Endothelial cell of umbilical vein (primary cell): ENCODE results near the gene MB21D2.

Experiments
- EZH2 ChIP-seq: IDR thresholded peaks from 2 replicates; pipeline ENCODE4 v1.6.1; 2012; ENCODE audit warnings: borderline replicate concordance, low read depth, mild to moderate bottlenecking, moderate library complexity, low read length, inconsistent platforms; ENCODE audit not compliant: severe bottlenecking
- POLR2A ChIP-seq: IDR thresholded peaks from 2 replicates; pipeline ENCODE4 v1.6.1; 2012; ENCODE audit warnings: low read depth, mild to moderate bottlenecking, control low read depth, low read length
- TF ChIP-seq, protein P1 (sequence below), 2 donors: IDR thresholded peaks; 1 replicate in 1 of 2; 2 replicates in 1 of 2; pipeline ENCODE4 v1.5.1; 2011; ENCODE audit warnings: low read length in 2 of 2, mild to moderate bottlenecking in 2 of 2, moderate library complexity in 2 of 2, control low read depth in 1 of 2, inconsistent platforms in 1 of 2, low read depth in 1 of 2; ENCODE audit not compliant: insufficient read depth in 1 of 2; ENCODE audit errors: extremely low read depth in 1 of 2

DNA sequence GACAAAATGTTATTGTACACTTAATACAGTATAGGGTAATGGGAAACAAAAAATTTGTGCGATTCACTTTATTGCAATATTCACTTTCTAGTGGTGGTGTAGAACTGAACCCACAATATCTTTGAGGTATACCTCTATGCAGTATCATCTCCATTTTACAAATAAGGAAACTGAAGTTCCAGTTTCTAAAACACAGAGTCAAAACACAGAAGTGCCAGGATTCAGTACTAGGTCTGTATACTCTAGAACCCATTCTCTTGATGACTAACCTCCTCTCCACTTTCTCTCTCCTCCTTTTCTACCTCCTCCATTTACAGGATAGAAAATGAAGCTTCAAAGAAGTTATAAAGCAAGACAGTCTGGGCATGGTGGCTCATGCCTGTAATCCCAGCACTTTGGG lies 62.2 kb downstream of the MB21D2 start:
- TF ChIP-seq EZH2 (no peak), POLR2A (no peak)
- TF ChIP-seq, protein P1, sequence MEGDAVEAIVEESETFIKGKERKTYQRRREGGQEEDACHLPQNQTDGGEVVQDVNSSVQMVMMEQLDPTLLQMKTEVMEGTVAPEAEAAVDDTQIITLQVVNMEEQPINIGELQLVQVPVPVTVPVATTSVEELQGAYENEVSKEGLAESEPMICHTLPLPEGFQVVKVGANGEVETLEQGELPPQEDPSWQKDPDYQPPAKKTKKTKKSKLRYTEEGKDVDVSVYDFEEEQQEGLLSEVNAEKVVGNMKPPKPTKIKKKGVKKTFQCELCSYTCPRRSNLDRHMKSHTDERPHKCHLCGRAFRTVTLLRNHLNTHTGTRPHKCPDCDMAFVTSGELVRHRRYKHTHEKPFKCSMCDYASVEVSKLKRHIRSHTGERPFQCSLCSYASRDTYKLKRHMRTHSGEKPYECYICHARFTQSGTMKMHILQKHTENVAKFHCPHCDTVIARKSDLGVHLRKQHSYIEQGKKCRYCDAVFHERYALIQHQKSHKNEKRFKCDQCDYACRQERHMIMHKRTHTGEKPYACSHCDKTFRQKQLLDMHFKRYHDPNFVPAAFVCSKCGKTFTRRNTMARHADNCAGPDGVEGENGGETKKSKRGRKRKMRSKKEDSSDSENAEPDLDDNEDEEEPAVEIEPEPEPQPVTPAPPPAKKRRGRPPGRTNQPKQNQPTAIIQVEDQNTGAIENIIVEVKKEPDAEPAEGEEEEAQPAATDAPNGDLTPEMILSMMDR (IDR thresholded peaks at IDR 0.05; ENCODE audit: extremely low read depth in 1 of 2, insufficient read depth in 1 of 2, low read depth in 1 of 2, low read length in 2 of 2) = no peak
